SK-N-MC (cell line): Measurements from ENCODE around the gene SLC25A1.

Experiments used
- EZH2 ChIP-seq: fragments of 200-600 bp; sonication (generic); IDR thresholded peaks from one replicate; pipeline ENCODE4 v1.6.1; 2017; ENCODE audit warnings: antibody characterized with exemption
- POLR2AphosphoS5 ChIP-seq: IDR thresholded peaks from 2 replicates; pipeline ENCODE4 v1.6.1; 2012; ENCODE audit warnings: mild to moderate bottlenecking, low read depth, low read length, borderline replicate concordance

DNA sequence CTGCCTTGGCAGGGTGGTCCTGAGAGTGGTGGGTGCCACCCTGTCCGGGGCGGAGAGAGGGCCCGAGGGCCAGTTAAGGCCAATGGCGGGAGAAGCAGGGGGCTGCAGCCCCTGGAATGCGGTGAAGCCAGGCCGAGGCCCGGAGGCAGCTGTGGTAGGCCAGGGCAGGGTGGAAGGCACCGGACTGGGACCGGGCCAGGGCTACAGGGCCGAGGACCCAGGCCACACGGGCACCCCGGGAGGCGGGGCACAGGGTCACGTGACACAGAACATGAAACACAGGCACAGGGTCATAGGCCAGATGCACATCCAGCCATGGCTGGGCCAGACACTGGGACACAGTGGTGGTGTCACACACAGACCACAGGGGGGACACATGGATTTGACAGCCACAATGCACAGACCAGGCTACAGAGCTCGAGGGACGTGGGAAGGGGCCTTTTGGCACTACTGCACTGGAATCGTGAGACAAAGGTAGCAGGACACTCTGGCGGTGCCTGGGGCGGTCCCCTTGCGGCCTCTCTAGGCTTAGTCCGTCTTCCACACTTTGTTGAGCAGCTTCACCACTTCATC, 2.8 kb downstream of the SLC25A1 start:
- no peak for TF ChIP-seq EZH2
- no peak for TF ChIP-seq POLR2AphosphoS5
